NB4 (cell line): Measurements from ENCODE around the gene SLC7A10.

Source experiments
- POLR2A ChIP-seq: IDR thresholded peaks from 2 replicates; pipeline ENCODE4 v1.6.1; 2011; ENCODE audit warnings: mild to moderate bottlenecking; ENCODE audit not compliant: insufficient read length; ENCODE audit errors: extremely low read depth
- TF ChIP-seq, protein P1 (sequence below): IDR thresholded peaks from one replicate; pipeline ENCODE4 v1.5.1; 2012; ENCODE audit warnings: low read depth, low read length

DNA sequence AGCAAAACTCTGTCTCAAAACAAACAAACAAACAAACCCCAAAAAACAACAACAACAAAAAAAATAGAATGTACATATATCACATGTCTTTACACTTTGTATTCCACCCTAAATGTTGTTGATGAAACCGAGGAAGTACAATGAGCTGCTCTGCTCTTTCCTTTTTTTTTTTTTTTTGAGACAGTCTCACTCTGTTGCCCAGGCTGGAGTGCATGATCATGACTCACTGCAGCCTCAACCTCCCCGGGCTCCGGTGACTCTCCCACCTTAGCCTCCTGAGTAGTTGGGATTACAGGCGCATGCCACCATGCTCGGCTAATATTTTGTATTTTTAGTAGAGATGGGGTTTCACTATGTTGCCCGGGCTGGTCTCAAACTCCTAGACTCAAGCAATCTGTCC is 62.2 kb downstream of the SLC7A10 start:
- TF ChIP-seq, protein P1, sequence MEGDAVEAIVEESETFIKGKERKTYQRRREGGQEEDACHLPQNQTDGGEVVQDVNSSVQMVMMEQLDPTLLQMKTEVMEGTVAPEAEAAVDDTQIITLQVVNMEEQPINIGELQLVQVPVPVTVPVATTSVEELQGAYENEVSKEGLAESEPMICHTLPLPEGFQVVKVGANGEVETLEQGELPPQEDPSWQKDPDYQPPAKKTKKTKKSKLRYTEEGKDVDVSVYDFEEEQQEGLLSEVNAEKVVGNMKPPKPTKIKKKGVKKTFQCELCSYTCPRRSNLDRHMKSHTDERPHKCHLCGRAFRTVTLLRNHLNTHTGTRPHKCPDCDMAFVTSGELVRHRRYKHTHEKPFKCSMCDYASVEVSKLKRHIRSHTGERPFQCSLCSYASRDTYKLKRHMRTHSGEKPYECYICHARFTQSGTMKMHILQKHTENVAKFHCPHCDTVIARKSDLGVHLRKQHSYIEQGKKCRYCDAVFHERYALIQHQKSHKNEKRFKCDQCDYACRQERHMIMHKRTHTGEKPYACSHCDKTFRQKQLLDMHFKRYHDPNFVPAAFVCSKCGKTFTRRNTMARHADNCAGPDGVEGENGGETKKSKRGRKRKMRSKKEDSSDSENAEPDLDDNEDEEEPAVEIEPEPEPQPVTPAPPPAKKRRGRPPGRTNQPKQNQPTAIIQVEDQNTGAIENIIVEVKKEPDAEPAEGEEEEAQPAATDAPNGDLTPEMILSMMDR, result no peak
- no peak for TF ChIP-seq POLR2A
